NCI-H187 treated with DMSO at 0.1 percent for 48 hours (cell line): ENCODE data around the gene CIZ1.
"Not testable (repeated sequence)": the region's sequence is repeated elsewhere in the genome, so short reads cannot be mapped to it uniquely, and the experiment has no call there.

Experiments used
- DNase-seq: peaks from one replicate; lab custom pipeline; 2025; lab: John Stamatoyannopoulos, UW

CIZ1 gene

DNA sequence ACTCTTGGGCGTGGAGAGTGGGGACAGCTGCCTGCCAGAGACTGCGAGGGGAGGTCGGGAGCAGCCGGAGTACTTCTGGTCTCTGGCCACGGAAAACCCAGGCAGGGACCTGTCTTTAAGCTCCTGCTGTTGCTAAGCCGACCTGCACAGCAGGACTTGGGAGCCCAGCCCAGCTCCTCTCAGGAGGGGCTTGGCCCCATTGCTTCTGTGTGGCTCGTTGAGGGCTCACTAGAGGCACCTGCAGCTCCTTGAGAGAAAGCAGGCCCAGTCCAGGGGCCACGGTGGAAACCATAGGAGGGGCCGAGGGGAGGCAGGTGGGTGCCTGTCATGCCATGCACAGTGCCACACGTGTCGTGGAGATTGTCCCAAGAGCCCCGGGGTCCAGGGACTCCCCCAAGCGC lies 45.4 kb downstream of the CIZ1 start:
- no peak for DNase-seq

- no peak for DNase-seq
Observed at GRCh38 chr9:128145536-128145935, 45.8 kb downstream of the CIZ1 start.

- no peak for DNase-seq
Observed at GRCh38 chr9:128144239-128145181, 46.9 kb downstream of the CIZ1 start.

GRCh38 chr9:128143525-128144238 lies 47.7 kb downstream of the CIZ1 start:
- DNase-seq = no peak

DNA sequence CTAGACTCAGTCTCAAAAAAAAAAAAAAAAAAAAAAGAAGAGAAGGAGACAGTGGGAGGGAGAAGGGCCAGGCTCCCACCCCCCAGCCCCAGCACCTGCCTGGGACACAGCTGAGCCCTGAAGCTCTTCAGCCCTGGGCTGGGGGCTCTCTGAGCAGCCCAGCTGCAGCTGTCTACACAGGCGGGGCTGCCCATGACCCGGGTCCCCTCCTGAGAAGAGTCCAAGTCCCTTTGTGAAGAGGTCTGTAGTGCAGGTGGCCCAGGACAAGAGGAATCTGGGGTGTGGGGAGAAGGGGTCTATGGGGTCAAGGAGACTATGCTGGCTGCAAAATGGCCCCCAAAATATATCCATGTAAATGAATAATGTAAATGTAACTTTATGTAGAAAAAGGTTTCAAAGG lies 48.8 kb downstream of the CIZ1 start:
- no peak for DNase-seq

DNA sequence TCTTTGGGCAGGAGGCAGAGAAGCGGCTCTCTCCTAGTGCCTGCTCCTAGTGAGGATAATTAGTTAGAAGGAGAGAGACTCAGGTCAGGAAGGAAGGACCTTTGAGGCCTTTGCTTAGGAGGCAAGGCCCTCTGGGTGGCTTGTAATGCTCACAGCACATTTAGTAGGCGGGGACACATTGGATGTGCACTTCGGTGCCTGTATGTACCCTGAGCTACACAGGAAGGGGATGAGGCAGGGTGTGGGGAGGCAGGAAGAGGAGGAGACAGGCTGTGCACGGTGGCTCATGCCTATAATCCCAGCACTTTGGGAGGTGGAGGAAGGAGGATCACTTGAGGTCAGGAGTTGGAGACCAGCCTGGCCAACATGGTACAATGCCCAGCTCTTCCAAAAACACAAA lies 49.3 kb downstream of the CIZ1 start:
- DNase-seq = no peak

DNA sequence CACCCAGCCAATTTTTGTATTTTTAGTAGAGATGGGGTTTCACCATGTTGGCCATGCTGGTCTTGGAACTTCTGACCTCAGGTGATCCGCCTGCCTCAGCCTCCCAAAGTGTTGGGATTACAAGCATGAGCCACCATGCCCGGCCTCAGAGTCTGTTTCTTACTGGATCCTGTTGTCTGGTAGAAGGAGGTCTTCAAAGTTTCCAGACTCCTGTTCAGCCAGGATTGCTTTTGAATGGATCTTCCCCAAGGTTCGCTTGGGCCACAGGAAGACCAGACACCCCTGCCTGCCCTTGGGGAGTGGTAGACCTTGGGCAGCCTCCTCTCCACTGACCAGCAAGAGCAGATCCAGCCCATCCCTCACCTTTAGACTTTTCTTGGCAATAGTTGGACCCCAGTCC lies 49.8 kb downstream of the CIZ1 start:
- no peak for DNase-seq

- no peak for DNase-seq
Observed at GRCh38 chr9:128139621-128140020, 51.8 kb downstream of the CIZ1 start.

DNA sequence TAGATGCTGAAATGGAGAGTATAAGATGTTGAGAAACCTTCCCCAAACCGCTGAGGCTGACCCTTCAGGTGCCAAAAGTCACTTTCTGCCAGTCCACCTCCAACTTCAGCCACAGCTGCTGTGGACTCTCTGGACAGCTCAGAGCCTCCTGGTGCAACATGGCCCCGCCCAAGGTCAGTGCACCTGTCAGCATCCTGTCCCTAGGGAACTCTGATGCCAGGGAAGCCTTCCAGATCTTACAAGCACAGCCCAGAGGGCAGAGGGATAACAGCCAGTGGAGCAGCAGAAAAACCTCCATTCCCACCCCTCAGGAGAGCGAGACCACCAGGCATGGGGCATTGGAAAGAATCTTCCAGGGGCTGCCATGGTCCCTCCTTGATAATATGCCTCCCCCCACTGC lies 53.4 kb downstream of the CIZ1 start:
- DNase-seq = no peak

DNA sequence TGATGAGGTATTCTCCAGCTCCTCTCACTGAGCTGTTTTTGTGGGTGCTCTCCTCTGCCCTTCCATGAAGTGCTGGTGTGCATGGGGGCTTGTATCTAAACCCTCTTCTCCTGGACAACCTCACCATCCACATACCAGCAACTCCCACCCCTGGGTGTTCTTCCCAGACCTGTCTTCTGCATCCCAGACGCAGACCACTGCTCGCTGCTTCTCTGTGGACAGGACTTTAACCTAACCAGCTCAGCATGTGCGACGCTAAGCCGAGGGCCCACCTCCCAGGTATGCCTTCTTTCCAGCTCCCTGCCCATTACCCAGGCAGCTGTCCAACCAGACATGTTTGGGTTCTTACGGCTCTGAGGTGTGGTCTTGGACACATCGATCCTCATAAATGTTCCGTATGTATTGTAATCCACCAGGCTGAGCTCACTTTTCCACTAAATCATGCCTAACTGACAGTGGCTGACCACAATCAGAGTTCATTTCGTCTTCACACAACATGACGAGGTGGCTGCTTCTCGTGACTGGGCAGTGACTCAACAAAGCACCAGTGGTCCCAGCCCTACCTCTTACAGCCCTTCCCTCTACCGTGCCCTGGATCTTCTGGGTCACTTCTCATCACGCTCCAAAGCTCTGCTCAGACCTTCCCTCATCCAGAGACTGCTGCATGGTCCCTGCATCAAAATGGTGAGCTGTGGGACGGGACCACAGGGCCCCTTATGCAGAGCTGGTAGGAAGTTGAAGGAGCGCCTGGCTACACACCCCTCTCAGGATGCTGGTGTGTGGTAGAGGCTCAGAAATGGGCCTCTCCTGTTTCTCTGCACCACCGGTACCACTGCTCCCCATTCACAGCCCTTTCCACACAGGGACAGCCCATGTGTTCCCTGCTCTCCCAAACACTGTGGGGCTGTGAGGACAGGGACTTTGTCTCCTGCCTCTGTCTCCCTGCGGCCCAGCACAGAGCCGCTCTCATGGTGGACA lies 54.3 kb downstream of the CIZ1 start:
- DNase-seq = no peak

GRCh38 chr9:128135561-128135960 lies 55.8 kb downstream of the CIZ1 start:
- not testable (repeated sequence) for DNase-seq

DNA sequence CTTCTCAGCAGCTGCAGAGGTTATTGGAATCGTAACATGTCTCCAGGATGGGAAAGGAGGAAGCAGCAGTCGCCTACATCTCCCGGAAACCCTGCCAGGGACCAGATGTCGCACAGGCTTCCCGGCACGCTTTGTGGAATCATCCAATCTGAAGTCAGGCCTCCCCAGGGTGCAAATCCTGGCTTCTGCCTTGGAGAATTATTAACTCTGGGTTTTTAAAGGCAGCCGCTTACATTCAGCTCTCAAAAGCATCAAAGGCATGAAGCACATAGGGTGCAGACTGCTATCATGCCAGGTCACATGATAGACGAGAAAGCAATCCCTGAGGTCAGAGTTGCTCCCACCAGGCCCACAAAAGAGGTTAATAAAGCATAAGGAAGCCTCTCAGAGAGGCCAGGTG lies 59.2 kb downstream of the CIZ1 start:
- not testable (repeated sequence) for DNase-seq

DNA sequence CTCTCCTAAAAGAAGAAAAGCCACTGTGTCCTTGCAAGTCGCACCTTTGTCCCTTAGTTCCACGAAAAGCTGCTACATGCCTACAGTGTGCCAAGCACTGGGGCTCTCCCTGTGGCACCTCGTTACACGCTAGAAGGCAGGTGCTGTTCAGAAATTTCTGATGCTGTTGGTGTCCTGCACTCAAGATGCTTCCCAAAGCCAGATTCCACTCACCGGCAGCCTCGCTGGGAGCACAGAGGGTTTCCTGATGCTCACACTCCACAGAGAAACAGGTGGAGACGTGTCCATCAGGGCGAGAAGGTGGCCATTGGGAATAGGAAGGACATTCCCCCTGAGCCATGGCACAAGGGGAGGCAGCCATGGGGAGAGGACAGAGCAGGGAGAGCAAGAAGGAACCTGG lies 60.0 kb downstream of the CIZ1 start:
- not testable (repeated sequence) for DNase-seq

DNA sequence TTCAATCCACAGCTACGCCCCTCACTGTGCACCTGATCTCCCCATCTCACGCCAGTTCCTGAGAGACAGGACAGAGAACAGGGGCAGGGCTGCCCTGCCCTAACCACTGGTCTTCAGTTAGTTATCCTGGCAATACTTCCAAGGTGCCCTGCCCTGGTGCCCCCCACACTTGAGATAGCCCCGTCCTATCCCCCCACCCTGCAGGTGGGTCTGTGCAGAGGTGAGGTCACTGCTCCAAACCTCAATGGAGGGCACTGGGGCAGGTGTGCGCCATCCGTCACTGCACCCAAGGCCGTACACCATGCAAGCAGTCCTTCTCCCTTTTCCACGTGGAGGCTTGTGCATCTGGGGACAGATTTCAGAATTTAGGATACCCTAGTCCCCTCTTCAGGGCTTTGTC lies 60.7 kb downstream of the CIZ1 start:
- not testable (repeated sequence) for DNase-seq

DNA sequence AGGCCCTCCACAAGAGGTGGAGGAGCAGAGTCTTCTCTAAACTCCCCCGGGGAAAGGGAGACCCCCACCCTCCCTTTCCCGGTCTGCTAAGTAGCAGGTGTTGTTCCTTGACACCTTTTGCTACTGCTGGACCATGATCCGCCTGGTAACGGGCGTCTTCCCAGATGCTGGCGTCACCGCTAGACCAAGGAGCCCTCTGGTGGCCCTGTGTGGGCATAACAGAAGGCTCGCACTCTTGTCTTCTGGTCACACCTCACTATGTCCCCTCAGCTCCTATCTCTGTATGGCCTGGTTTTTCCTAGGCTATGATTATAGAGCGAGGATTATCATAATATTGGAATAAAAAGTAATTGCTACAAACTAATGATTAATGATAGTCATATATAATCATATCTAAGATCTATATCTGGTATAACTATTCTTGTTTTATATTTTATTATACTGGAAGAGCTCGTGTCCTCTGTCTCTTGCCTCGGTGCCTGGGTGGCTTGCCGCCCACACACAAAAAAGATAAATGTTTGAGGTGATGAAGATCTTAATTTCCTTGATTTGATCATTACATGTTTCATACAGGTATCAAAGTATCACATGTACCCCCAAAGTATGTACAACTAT lies 61.3 kb downstream of the CIZ1 start:
- DNase-seq = not testable (repeated sequence)

GRCh38 chr9:128128836-128129590 lies 62.4 kb downstream of the CIZ1 start:
- no peak for DNase-seq

DNA sequence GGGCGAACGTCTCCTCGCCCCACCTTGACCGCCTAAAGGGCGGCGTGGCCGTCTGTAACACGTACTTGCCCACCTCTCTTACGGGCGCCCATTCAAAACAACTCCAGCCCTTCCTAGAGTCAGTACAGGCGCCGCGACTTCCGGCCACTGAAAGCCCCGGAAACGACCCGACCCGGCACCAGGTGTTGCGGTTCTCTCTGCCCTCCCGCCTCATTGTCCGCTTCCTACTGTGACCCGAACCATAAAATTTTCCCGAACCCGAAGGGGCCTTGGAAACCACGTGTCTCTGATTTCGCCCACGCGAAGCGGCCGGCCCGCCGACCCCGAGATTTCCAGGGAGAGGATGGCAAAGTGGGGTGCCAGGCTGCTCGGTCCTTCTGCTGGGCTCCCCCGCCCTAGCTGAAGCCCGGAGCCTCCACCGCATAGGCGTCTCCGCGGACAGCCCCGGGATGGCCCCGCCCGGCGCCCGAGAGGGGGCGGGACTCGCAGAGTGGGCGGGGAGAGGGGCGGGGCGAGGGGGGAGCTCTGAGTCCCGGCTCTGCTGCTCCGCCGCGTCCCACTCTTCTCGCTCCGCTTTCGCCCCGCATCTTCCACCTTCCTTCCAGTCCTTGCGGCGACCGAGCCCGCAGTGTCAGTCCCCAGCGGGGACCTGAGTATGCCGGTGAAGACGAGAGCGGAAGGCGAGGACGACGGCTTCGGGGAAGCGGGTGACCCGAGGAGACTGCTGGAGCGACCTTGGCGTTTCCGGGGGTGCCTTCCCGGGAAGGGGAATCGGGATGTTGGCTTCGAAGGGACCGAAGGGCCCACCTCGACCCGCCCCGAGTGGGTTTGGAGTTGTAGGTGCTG lies 63.2 kb downstream of the CIZ1 start:
- peak; percentile 30 for DNase-seq

DNA sequence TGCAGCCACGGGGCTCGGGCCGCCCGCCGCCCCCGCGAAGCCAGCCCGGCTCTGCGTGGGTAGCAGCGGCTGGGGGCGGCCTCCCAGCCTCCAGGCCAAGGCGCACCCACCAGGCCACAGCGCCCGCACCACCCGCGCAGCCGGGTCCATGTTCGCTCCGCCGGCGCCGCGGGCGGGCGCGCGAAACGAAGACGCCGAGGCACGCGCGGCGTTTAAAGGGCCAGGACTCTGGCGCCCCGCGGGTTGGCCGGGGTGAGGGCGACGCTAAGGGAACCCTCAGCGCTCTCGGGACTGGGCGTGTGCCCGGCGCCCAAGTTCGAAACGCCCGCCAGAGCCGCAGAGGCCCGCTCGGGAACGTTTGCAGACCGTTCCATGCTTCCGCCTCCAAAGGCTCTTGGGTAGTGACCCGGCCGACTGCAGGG lies 63.8 kb downstream of the CIZ1 start, which contains the start of gene PTGES2:
Gene PTGES2 (minus strand): TSS at position 162 of the 422 bp plus-strand sequence. CDS start 12 bp downstream, at position 150.
- DNase-seq = no peak

- no peak for DNase-seq
Observed at GRCh38 chr9:128125580-128126354, 65.6 kb downstream of the CIZ1 start.
